Liver (tissue), 3 donors: ENCODE measurements around the gene RAI1.

Source experiments
- ATF3 ChIP-seq: IDR thresholded peaks from 2 replicates; pipeline ENCODE4 v1.6.1; 2016; ENCODE audit warnings: antibody characterized with exemption
- CTCF ChIP-seq: fragments of 150-350 bp; IDR thresholded peaks from 2 replicates; pipeline ENCODE4 v1.5.1; 2017; ENCODE audit warnings: improper control_type of control experiment, low read depth, low read length; ENCODE audit not compliant: missing input control
- EGR1 ChIP-seq, 2 donors: IDR thresholded peaks; 2 replicates each; pipeline ENCODE4 v1.6.1; 2016 to 2018; ENCODE audit warnings: antibody characterized with exemption in 2 of 2, low read depth in 2 of 2
- FOXA1 ChIP-seq: IDR thresholded peaks from 2 replicates; pipeline ENCODE4 v1.6.1; 2016; ENCODE audit warnings: antibody characterized with exemption
- GABPA ChIP-seq, 2 donors: IDR thresholded peaks in 1 of 2; conservative IDR thresholded peaks in 1 of 2; 2 replicates each; pipeline ENCODE4 v1.6.1; 2016; ENCODE audit warnings: antibody characterized with exemption in 2 of 2, mild to moderate bottlenecking in 1 of 2, moderate library complexity in 1 of 2
- HNF4G ChIP-seq: IDR thresholded peaks from 2 replicates; pipeline ENCODE4 v1.6.1; 2016; ENCODE audit warnings: antibody characterized with exemption
- JUND ChIP-seq, 2 donors: IDR thresholded peaks; 2 replicates each; pipeline ENCODE4 v1.6.1; 2016; ENCODE audit warnings: antibody characterized with exemption in 2 of 2
- MAX ChIP-seq: IDR thresholded peaks from 2 replicates; pipeline ENCODE4 v1.6.1; 2016; ENCODE audit warnings: antibody characterized with exemption
- RAD21 ChIP-seq, 2 donors: IDR thresholded peaks; 2 replicates each; pipeline ENCODE4 v1.6.1; 2016; ENCODE audit warnings: antibody characterized with exemption in 2 of 2, mild to moderate bottlenecking in 2 of 2
- REST ChIP-seq: IDR thresholded peaks from 2 replicates; pipeline ENCODE4 v1.6.1; 2016; ENCODE audit warnings: antibody characterized with exemption, mild to moderate bottlenecking
- SP1 ChIP-seq: IDR thresholded peaks from 2 replicates; pipeline ENCODE4 v1.6.1; 2018; ENCODE audit warnings: antibody characterized with exemption, mild to moderate bottlenecking
- TAF1 ChIP-seq: conservative IDR thresholded peaks from 2 replicates; pipeline ENCODE4 v1.6.1; 2016; ENCODE audit warnings: antibody characterized with exemption, mild to moderate bottlenecking
- YY1 ChIP-seq: IDR thresholded peaks from 2 replicates; pipeline ENCODE4 v1.6.1; 2016; ENCODE audit warnings: antibody characterized with exemption, mild to moderate bottlenecking
- ZBTB33 ChIP-seq: IDR thresholded peaks from 2 replicates; pipeline ENCODE4 v1.6.1; 2016; ENCODE audit warnings: antibody characterized with exemption
- donor health status: healthy.
- donor health status: healthy.

- no peak for TF ChIP-seq JUND (IDR thresholded peaks at IDR 0.05)
- TF ChIP-seq CTCF: no peak
- no peak for TF ChIP-seq ZBTB33
- no peak for TF ChIP-seq MAX
- no peak for TF ChIP-seq SP1
- no peak for TF ChIP-seq TAF1
- no peak for TF ChIP-seq RAD21 (IDR thresholded peaks at IDR 0.05)
- no peak for TF ChIP-seq EGR1 (IDR thresholded peaks at IDR 0.05; ENCODE audit: low read depth in 2 of 2)
- TF ChIP-seq REST: no peak
- no peak for TF ChIP-seq GABPA (IDR thresholded peaks at IDR 0.05 in 1 of 2, conservative IDR thresholded peaks at IDR 0.05 in 1 of 2)
- no peak for TF ChIP-seq YY1
- no peak for TF ChIP-seq ATF3
- no peak for TF ChIP-seq HNF4G
- TF ChIP-seq FOXA1: no peak
Measured at GRCh38 chr17:17781591-17782496, 100.6 kb downstream of the RAI1 start.
